Raji (cell line): ENCODE data around the gene ZNF782.

Experiments
- POLR2A ChIP-seq: IDR thresholded peaks from 2 replicates; pipeline ENCODE4 v1.6.1; 2011; ENCODE audit warnings: low read depth, low read length, control low read depth; ENCODE audit not compliant: insufficient read depth

The ZNF782 gene

GRCh38 chr9:96856363-96857286 lies 2.3 kb upstream of the ZNF782 start:
- no peak for TF ChIP-seq POLR2A

DNA sequence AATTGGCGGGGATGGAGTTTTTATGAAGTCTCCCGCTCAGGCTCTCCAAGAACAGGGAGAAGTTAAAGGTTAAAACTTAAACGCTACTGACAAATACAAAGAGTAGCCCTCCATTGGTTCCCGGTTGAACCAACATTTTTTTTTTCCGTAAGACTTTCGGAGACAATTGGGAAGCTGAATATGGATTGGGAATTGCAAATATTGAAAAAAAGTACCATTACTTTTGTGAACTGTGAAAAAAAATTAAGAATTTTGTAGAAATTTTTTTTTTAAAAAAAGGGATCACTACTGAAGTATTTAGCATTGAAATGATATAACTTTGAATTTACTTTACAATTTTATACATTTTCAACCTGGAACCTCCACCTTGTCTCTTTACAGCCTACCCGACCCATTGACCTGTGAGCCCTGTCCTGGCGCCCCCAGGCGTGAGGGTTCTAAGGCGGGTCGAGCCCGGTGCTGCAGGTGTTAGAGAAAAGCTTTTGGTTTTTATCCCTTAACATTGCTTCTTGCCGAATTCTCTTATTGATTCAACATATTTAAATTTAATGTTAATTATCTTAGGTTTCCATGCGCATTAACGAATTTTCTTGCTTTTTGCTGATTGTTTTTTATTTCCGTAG lies 448 bp upstream of the ZNF782 start:
- TF ChIP-seq POLR2A, result no peak

DNA sequence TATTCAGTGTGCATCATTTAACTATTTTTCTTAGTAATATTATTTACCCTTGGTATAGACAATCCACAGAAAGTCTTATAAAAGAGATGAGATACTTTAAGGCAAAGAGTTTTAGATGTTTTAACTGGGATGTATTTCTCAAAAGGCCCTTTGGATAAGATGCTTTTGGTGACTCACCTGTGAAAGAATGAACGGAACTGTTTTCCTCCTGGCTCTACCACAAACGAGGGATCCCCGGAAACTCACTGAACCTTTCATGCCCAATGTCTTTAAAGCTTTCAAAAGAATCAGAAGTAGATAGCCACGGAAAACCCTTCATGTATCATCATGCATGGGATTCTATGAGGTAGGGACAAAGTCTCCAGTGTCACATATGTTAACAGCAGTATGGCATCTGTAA lies 1.6 kb downstream of the ZNF782 start:
- no peak for TF ChIP-seq POLR2A

DNA sequence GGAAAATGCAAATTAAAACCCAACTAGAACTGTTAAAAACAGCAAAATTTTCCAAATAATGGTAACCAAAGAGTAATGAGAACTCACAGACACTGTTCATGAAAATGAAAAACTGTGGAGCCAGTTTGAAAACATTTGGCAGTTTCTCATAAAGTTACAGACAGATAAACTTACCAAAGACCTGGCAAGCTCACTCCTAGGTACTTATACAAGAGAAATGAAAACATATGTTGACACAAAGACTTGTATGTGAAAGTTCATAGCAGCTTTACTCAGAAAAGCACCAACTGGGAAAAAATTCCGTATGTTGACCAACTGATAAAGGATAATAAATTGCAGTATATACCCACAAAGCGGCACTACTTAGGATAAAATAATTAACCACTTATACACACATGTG lies 10.3 kb downstream of the ZNF782 start:
- TF ChIP-seq POLR2A, result no peak

DNA sequence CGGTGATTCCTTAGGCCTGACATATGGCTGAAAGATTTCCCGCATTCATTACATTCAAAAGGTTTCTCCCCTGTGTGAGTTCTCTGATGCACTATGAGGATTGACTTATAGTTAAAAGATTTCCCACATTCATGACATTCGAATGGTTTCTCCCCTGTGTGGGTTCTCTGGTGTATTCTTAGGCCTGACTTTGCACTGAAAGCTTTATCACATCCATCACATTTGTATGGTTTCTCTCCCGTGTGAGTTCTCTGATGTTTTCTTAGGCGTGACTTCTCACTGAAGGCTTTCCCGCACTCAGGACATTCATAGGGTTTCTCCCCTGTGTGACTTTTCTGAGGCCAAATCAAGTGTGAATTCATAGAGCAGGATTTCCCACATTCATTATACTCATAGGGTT lies 35.8 kb downstream of the ZNF782 start:
- no peak for TF ChIP-seq POLR2A

- TF ChIP-seq POLR2A, result no peak
These were observed 36.3 kb downstream of the ZNF782 start for GRCh38 chr9:96817973-96818372.

- no peak for TF ChIP-seq POLR2A
These were observed 40.7 kb downstream of the ZNF782 start for GRCh38 chr9:96813607-96814006.

- TF ChIP-seq POLR2A, result no peak
These were observed 70.3 kb downstream of the ZNF782 start for GRCh38 chr9:96784021-96784420.

DNA sequence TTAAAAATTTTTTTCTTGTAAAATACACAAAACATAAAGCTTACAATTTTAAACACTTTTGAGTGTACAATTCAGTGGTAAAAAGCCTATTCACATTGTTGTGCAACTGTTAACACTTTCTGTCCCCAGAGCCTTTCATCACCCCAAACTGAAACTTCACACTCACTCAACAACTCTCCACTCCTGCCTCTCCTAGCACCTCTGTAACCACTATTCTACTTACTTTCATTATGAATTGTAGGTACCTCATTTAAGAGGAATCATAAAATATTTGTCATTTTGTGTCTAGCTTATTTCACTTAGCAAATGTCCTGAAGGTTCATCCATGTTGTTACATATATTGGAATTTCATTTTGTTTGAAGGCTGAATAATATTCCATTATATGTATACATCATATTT lies 72.1 kb downstream of the ZNF782 start:
- TF ChIP-seq POLR2A, result no peak

DNA sequence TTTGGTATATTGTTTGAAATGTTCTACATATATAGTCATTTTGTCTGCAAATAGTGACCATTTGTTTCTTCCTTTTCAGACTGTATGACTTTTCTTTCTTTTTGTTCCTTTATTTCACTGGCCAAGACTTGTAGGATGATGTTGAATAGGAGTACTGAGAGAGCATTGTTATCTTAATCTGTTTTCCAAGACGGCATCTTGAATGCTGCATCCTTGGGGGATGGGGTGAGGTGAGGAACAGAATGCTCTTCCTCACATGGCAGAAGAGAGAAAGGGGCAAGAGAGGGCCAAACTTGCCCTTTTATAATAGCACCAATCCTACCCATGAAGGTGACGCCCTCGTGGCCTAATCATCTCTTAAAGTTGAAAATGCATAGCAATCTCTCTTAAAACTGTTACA lies 72.8 kb downstream of the ZNF782 start:
- TF ChIP-seq POLR2A, result no peak

DNA sequence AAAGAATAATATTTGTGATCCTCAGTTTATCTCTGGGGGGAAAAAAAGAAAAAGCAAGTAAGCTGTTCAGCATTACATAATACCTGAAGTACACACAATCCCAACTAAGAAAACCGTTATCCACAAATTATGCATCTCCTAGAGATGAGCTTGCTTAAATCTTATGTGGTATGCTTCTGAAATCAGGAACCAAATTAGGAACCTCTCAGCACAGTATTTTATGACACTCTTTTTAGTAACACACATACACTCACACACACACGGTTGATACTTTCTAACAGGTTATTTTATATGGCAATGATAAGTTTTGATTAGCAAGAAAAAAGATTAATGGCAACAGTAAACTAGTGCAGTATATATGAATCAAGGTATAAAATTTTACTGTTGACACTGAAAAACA lies 75.2 kb downstream of the ZNF782 start:
- no peak for TF ChIP-seq POLR2A

- TF ChIP-seq POLR2A, result no peak
These were observed 76.9 kb downstream of the ZNF782 start for GRCh38 chr9:96777426-96777864.

DNA sequence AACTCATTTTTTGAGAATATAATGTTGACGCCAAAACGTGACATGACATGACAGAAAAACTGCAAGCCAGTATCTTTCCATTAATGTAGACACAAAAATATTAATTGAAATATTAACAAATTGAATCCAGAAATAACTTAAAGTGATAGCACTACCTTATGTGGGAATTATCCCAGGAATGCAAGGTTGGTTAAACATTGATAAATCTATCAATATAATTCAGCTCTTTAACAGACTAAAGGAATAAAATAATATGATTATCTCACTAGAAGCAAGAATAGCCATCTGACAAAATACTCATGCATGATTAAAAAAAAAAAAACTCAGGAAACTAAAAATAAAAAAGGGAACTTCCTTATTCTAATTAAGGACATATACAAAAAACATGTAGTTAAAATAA lies 83.2 kb downstream of the ZNF782 start:
- no peak for TF ChIP-seq POLR2A

GRCh38 chr9:96769989-96770388 lies 84.3 kb downstream of the ZNF782 start:
- no peak for TF ChIP-seq POLR2A
